ENCODE data around the gene DCTD.

The DCTD gene

GRCh38 chr4:182917182-182918043 lies at the start of gene DCTD:
DCTD (minus strand) TSS chr4:182917386; CDS start chr4:182915568, 1,818 bp downstream.
- DNase-seq = no peak

DNA sequence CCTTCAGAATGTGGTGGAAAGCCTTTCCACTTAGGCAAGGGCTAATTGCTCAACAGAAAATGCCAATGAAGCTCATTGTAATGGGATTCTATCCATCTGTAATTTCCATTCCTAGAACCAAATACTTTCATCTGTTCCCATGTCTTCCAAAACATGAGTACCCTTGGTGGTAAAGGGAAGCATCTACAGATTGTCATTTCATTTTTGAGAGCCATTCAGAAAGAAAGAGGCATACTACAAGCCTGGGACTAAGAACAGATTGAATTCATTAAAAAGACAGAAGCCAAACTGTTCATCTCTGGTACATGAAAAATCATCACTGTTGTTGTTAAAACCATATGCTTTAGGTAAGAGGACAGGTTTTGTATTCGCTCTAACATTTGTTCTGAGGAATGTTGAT lies 43.6 kb upstream of the DCTD start:
- DNase-seq = no peak

DNA sequence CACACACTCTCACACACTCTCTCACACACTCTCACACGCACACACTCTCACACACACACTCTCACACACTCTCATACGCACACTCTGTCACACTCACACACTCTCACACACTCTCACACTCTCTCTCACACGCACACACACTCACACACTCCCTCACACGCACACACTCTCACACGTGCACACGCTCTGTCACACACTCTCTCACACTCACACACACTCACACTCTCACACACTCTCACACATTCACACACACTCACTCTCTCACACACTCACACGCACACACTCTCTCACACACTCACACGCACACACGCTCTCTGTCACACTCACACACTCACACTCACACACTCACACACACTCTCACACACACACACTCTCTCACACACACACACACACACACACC lies 43.0 kb upstream of the DCTD start:
- DNase-seq = no peak

GRCh38 chr4:182955411-182955810 lies 38.2 kb upstream of the DCTD start:
- DNase-seq = no peak

GRCh38 chr4:182944484-182945213 lies 27.5 kb upstream of the DCTD start:
- DNase-seq = no peak

- no peak for DNase-seq
These were observed 22.5 kb upstream of the DCTD start for GRCh38 chr4:182939680-182940079.

GRCh38 chr4:182938205-182938645 lies 21.0 kb upstream of the DCTD start:
- DNase-seq = no peak

GRCh38 chr4:182937268-182938204 lies 20.4 kb upstream of the DCTD start:
- DNase-seq = no peak

- no peak for DNase-seq
These were observed 15.5 kb upstream of the DCTD start for GRCh38 chr4:182932651-182933050.

DNA sequence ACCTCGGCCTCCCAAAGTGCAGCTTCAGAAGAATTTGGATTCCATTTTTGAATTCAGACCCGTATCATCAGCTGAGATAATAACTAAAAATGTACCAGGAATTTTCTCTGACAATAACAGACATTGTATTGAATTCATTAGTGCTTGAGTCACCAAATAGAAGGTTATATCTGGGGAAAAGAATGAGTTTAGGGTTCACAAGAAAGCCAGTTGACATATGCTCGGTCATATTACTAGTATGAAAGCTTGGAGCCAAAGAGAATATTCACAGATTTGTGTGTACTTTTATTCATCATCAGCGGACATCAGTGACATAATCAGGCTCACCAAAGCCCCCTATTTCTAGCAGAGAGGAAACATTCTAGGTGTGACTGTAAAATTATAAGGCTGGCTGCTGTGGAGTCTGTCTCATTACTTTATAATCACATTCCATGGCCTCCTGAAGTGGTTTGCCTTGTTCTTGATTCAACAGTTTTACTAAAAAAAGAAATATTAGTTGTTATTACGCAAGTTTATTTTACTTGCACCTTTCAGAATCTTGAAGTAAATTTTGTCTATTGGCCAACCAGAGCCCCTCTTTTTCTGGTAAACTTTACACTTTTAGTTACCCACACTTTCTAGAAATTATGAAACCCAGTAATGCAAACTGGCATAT lies 14.6 kb upstream of the DCTD start:
- DNase-seq = no peak

- DNase-seq = no peak
These were observed 13.7 kb upstream of the DCTD start for GRCh38 chr4:182930889-182931288.

GRCh38 chr4:182929296-182929695 lies 12.1 kb upstream of the DCTD start:
- DNase-seq = no peak

DNA sequence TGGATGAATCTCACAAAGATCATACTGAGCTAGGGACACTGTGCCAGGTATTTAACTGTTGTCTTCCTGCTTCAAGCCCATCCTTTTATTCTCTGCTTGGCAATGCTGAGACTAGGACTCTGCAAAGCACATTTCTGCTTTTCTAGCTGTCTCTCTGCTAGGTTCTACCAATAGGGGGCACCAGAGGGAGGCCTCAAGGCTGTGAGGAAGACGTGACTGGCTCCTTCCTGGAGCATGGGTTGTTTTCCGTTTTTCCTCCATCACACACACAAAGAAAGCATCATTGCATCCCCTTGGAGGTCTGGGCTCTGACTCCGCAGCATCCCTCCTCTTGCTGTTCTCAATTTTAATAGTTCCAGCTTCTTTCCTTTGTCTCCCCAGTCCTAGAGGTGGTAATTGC lies 10.9 kb upstream of the DCTD start:
- DNase-seq = no peak

GRCh38 chr4:182927505-182927904 lies 10.3 kb upstream of the DCTD start:
- no peak for DNase-seq

DNA sequence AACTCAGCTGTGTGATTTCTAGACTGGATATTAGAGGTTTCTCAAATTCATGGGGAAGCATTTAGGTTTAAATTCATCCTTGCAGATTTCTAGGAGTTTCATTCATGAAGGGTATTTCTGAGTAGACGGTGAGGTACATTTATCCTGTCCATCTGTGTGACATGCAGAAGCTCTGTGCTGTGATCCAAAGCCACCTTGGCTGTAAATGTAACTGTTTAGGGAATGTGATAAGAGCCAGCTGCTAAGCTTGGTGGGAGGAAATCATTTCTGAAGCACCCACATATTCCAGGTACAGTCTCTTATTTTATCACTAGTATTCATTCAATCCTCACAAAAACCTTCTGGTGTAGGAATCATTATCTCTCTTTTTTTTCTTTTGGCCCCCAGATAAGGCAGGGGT lies 8.7 kb upstream of the DCTD start:
- no peak for DNase-seq

DNA sequence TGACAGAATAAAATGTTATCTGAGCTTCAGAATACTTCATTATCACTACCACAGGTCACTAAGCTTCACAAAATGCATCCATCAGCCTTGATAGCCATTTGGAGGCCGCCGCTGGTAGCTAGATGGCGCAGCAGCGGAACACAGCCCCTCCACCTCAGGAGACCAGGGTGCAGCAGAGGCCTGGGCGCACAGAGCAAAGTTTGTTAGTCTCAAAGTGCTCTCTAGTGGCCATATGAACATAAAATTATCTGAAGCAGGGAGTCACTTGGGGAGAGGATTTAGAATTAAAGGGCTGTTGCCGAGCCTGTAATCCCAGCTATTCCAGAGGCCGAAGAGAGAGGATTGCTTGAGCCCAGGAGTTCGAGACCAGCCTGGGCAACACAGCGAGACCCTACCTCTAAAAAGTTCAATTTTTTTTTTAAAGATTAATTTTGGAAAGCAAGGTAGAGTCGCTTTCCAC lies 8.1 kb upstream of the DCTD start:
- no peak for DNase-seq

DNA sequence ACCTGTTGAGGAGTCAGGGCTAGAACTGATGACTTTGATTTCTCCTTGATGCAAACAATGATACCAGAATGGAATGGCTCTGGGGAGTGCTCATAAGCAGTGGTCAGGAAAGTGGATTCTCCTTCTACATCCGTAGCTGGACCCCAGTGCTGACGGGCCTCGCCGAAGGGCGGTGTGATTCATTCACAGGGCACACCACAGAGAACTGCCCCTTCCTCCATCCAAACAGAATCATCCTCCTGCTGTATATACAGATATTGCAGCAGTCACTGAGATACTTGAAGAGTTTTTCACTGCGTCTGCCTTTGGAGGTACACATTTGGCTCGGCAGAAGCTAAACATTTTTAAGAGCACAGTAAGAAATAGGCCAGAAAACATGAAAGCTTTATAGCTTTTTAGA lies 7.3 kb upstream of the DCTD start:
- no peak for DNase-seq

DNA sequence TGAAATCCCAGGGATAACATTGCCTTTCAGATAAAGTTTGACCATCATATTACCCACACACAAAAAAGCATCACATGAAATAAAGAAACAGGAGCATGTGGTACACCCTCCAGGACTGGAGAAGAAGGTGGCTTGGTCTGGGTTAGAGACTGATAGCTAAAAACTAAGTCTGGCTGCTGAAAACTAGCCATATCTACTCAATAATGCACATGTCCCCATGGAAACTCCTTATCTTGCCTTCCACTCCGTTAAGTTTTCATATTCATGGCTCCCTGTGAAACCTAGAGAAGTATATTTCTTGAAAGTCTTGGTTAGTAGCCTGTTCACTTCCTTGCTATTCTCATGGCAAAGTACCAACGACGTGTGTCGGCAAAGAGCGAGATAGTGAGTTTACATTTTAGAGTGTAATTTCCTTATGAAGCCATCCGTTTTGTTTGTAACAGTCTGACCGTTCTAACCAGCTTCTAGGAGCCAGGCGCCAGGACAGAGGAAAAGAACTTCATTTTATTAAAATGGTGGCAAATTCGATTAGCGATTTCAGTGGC lies 6.7 kb upstream of the DCTD start:
- DNase-seq = no peak

- DNase-seq = no peak
These were observed 6.2 kb upstream of the DCTD start for GRCh38 chr4:182923366-182923765.

DNA sequence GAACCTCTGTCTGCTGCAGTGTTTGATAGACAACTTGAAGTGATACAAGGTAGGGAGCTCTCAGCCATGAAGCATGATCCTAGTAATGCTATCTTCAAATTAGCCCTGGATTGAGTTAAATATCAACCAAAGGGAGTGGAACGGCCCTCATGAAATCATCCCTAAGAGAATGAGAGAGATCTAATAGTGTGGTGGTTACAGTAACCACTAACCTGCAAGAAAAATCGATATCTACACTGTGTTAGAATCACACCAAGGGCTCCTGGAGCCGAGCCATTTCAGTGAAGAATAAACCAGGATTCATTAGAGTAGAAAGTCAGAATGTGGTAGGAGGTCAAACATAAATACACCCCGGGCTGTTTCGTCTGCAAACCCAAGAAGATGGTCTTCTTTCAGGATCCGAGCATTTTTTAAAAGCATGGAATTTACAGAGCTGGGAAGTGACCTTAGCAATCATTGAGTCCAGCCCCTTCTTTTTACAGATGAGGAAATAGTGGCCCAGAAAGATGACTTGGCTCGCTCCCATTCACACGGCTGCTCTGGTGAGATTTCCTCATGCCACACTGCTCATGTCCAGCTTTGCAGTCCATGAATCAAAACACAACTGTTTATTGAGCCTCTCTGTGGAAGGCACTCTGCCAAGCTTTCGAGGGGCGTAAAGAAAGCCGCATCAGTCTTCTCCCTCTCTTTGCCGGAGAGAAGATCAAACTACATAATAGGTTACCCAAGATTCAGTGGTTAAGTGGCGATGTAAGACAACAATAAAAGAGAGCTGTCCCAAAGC lies 5.5 kb upstream of the DCTD start:
- DNase-seq = no peak

DNA sequence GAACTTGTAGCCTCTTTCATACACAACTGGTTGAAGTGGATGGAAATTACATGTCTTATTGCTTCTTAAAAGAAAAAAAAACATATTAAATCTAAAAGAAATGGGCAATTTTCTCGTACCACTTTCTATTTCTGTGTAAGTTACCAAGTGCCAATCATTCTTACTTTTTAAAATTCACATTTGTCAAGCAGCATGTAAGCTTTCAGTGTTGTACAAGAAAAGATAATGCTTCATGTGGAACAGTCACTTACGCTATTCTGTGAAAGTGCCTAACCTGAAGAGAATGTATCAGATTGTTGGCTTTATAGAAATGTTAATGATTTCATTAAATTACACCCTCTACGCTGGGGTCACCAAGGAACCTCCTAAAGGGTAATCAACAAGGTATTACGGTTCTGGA lies 4.4 kb upstream of the DCTD start:
- DNase-seq = no peak

Data from NCI-H1417 treated with DMSO at 0.1 percent for 48 hours (cell line).